B cell (primary cell): ENCODE measurements around the gene TGDS.

Source experiments
- CTCF ChIP-seq: fragments of 200-600 bp; IDR thresholded peaks from one replicate; pipeline ENCODE4 v1.8.0; 2022; ENCODE audit warnings: antibody characterized with exemption, mild to moderate bottlenecking
- EZH2 ChIP-seq: IDR thresholded peaks from 2 replicates; pipeline ENCODE4 v1.6.1; 2012; ENCODE audit warnings: borderline replicate concordance, low read depth, mild to moderate bottlenecking, moderate library complexity, low read length; ENCODE audit not compliant: insufficient read depth, poor library complexity, severe bottlenecking

- TF ChIP-seq CTCF (no peak), EZH2 (no peak)
These were observed 621 bp upstream of the TGDS start for GRCh38 chr13:94596575-94596971.
